GM12878 (cell line): ENCODE results near the gene CCDC197. TPM values are rescaled to one million over a fixed set of nuclear protein-coding genes. Genes with fewer than 3 reads are reported as not detected.

ENCODE experiments used
- ATAC-seq: fragments of 200-7000 bp; cut with Tn5 transposase; 3 replicates; pipeline ENCODE4 v1.9.1; 2020; ENCODE audit warnings: mild to moderate bottlenecking, moderate library complexity
- BruUV-seq: library from RNA; stranded (reverse); fragments of 400-500 nt; replicated peaks from 2 replicates; lab custom pipeline; 2021; lab: Mats Ljungman, UMichigan
- CTCF ChIA-PET: fragments of 300-600 bp; sonication (Branson Sonifier 250); formaldehyde crosslinking; extraction: SDS; loops from one replicate; lab custom pipeline; 2021; ENCODE audit warnings: inconsistent platforms; lab: Yijun Ruan, JAX
- POLR2A ChIA-PET: fragments of 350-600 bp; formaldehyde crosslinking; extraction: SDS; loops from one replicate; lab custom pipeline; 2021; ENCODE audit warnings: inconsistent platforms; lab: Charles Lee
- RAD21 ChIA-PET: fragments of 300-600 bp; sonication (Branson Sonifier 250); formaldehyde crosslinking; loops from one replicate; lab custom pipeline; 2023; ENCODE audit warnings: antibody characterized with exemption; ENCODE audit not compliant: unreplicated experiment; lab: Charles Lee
- SMC1A ChIA-PET: fragments of 300-600 bp; sonication (Branson Sonifier 250); formaldehyde crosslinking; loops from one replicate; lab custom pipeline; 2023; ENCODE audit not compliant: unreplicated experiment, uncharacterized antibody; lab: Charles Lee
- DNase-seq: peaks from one replicate; pipeline ENCODE4 v3.0.0-alpha.2; 2011; ENCODE audit warnings: low read depth, low spot score
- FAIRE-seq: peaks from 3 replicates; lab custom pipeline; 2011; peaks lifted over from hg19 to GRCh38; lab: Jason Lieb, UNC
- H2AFZ ChIP-seq: 2 replicates; pipeline ENCODE4 v1.6.0; 2011; ENCODE audit warnings: low read depth, low read length, control low read depth; ENCODE audit not compliant: control insufficient read depth
- H3K27ac ChIP-seq: 2 replicates; pipeline ENCODE4 v1.5.1; 2011; ENCODE audit warnings: control low read depth; ENCODE audit not compliant: control insufficient read depth, insufficient read depth
- H3K27me3 ChIP-seq, 2 experiments: replicated peaks in 1 of 2; 2 replicates each; pipeline versions ENCODE4 v1.6.0 to v1.6.1; 2011; ENCODE audit warnings: low read length in 1 of 2; ENCODE audit not compliant: control insufficient read depth in 2 of 2, insufficient read depth in 2 of 2
- H3K36me3 ChIP-seq, 2 experiments: 2 replicates each; pipeline ENCODE4 v1.5.1; 2011; ENCODE audit warnings: low read length in 1 of 2; ENCODE audit not compliant: control insufficient read depth in 2 of 2, insufficient read depth in 2 of 2
- H3K4me1 ChIP-seq: 2 replicates; pipeline ENCODE4 v1.6.1; 2011; ENCODE audit warnings: mild to moderate bottlenecking, low read length, moderate library complexity, mixed read lengths; ENCODE audit not compliant: control insufficient read depth, insufficient read depth
- H3K4me2 ChIP-seq: 2 replicates; pipeline ENCODE4 v1.6.0; 2011; ENCODE audit warnings: control low read depth; ENCODE audit not compliant: control insufficient read depth, insufficient read depth
- H3K4me3 ChIP-seq: fragments of 200-600 bp; sonication (generic); 2 replicates; pipeline ENCODE4 v1.5.1; 2016
- H3K79me2 ChIP-seq: 2 replicates; pipeline ENCODE4 v1.6.0; 2011; ENCODE audit warnings: low read length; ENCODE audit not compliant: control insufficient read depth, insufficient read depth
- H3K9ac ChIP-seq: 2 replicates; pipeline ENCODE4 v1.8.0; 2011; ENCODE audit warnings: low read length, control low read depth, mixed read lengths; ENCODE audit not compliant: control insufficient read depth, insufficient read depth
- H3K9me3 ChIP-seq: replicated peaks from 3 replicates; pipeline ENCODE4 v1.5.1; 2011; ENCODE audit warnings: mild to moderate bottlenecking, low read length; ENCODE audit not compliant: control insufficient read depth, insufficient read depth
- H4K20me1 ChIP-seq: 2 replicates; pipeline ENCODE4 v1.6.0; 2011; ENCODE audit not compliant: control insufficient read depth, insufficient read depth
- ESRRA ChIP-seq: IDR thresholded peaks from 2 replicates; pipeline ENCODE4 v1.6.1; 2012; ENCODE audit warnings: mild to moderate bottlenecking, low read length, improper control_type of control experiment
- IRF4 ChIP-seq: IDR thresholded peaks from 2 replicates; pipeline ENCODE4 v1.6.1; 2011; ENCODE audit warnings: low read depth, low read length
- JUND ChIP-seq: IDR thresholded peaks from 2 replicates; pipeline ENCODE4 v1.6.1; 2012; ENCODE audit warnings: low read depth, mild to moderate bottlenecking, low read length, improper control_type of control experiment, moderate library complexity
- KDM1A ChIP-seq: fragments of 200-600 bp; sonication (generic); IDR thresholded peaks from 2 replicates; pipeline ENCODE4 v1.6.1; 2016; ENCODE audit warnings: borderline replicate concordance
- NFYA ChIP-seq: IDR thresholded peaks from 2 replicates; pipeline ENCODE4 v1.6.1; 2011; ENCODE audit warnings: low read depth, mild to moderate bottlenecking, low read length, improper control_type of control experiment, borderline replicate concordance
- NFYB ChIP-seq: IDR thresholded peaks from 2 replicates; pipeline ENCODE4 v1.6.1; 2011; ENCODE audit warnings: low read depth, mild to moderate bottlenecking, low read length, improper control_type of control experiment, moderate library complexity; ENCODE audit not compliant: insufficient read depth
- POLR2A ChIP-seq: IDR thresholded peaks from 2 replicates; pipeline ENCODE4 v1.6.1; 2011; ENCODE audit warnings: low read depth, mild to moderate bottlenecking, low read length
- TCF7 ChIP-seq: IDR thresholded peaks from 2 replicates; pipeline ENCODE4 v1.6.1; 2014; ENCODE audit warnings: antibody characterized with exemption, borderline replicate concordance
- WRNIP1 ChIP-seq: IDR thresholded peaks from 2 replicates; pipeline ENCODE4 v1.6.1; 2011; ENCODE audit warnings: low read depth, low read length, improper control_type of control experiment, borderline replicate concordance
- WGBS: methylation state at CpG from one replicate; pipeline ENCODE4 v1.1.6; 2016; ENCODE audit warnings: low lambda C conversion rate; ENCODE audit not compliant: insufficient replicate concordance, insufficient coverage; ENCODE audit errors: missing lambda C conversion rate; 5-methylcytosine and 5-hydroxymethylcytosine counted together
- in situ Hi-C: fragments of 300-500 bp; cut with MboI; formaldehyde crosslinking; loops from 9 replicates; pipeline ENCODE4 v1.14.3; 2018; ENCODE audit warnings: mixed read lengths
- intact Hi-C: fragments of 100-400 bp; cut with micrococcal nuclease; formaldehyde crosslinking; loops from one replicate; pipeline ENCODE4 v1.14.2; 2022; ENCODE audit not compliant: unreplicated experiment
- polyA plus RNA-seq, 11 experiments: library from polyadenylated mRNA; depleted of rRNA in 4 of 11; unstranded in 6 of 11; stranded (reverse) in 5 of 11; fragments of >200 nt; fragmentation: Nextera tagmentation in 4 of 11; fragmentation: Illumina TruSeq in 1 of 11; extraction: Ambion mirVana in 4 of 11; extraction: Trizol in 1 of 11; gene quantifications; 1 replicate in 1 of 11; 2 replicates in 10 of 11; pipeline versions ENCODE4 v1.2.1 to v1.2.3, GENCODE V29; 2011 to 2016; ENCODE audit warnings: inconsistent platforms in 2 of 11, missing spikeins in 2 of 11, low read depth in 1 of 11
- total RNA-seq, 4 experiments: library from RNA; depleted of rRNA in 3 of 4; stranded (reverse); fragments of >200 nt in 3 of 4; fragmentation: Illumina TruSeq in 1 of 4; extraction: Trizol in 1 of 4; gene quantifications; 2 replicates each; pipeline versions ENCODE4 v1.2.1 to v1.2.3, GENCODE V29; 2013 to 2021

CCDC197 gene
- total and polyA plus RNA-seq, 10 of the 15 experiments (the other 5 are each of a cell fraction or from before 2014, with no cell fraction given) = 0.12 TPM; not detected in 9

- TF ChIP-seq JUND (no peak), WRNIP1 (no peak), ESRRA (no peak), KDM1A (no peak), IRF4 (no peak), NFYA (no peak), NFYB (no peak)
Measured at GRCh38 chr14:94045101-94045500, 48.0 kb downstream of the CCDC197 start (continued).

- DNase-seq (no peak), FAIRE-seq (no peak)
- Histone ChIP-seq H3K4me1 (no peaks in the 10 kb centered on the region), H3K27me3 (no peaks in the 10 kb centered on the region), H3K4me2 (no peak overlapping the region), H3K27ac (no peak overlapping the region)
- POLR2A ChIA-PET = no interaction called here
- intact Hi-C loops = no loop called here
- TF ChIP-seq POLR2A = 0 out of 2 replicates have a peak, but pooled peaks have one; percentile 33
- TF ChIP-seq TCF7 = no peak
- TF ChIP-seq, all 136 proteins: peak for 1
- ATAC-seq = no peak
- 93% methylated on average over 19 of the region's 19 CpGs for WGBS
- Histone ChIP-seq H3K36me3 (peaks cover 18 to 22% of the 10 kb centered on the region in 2 experiments; a peak in 3 of 4 replicates), H3K9me3 (no peaks in the 10 kb centered on the region), H4K20me1 (no peaks in the 10 kb centered on the region), H3K4me3 (no peak overlapping the region), H2AFZ (no peak overlapping the region), H3K9ac (no peak overlapping the region), H3K79me2 (no peaks in the 10 kb centered on the region)
- RAD21 ChIA-PET = interaction anchor here (0.7 to 2.6 kb wide), 2 partner anchors 35 to 91 kb away, joined by 3 to 6 read pairs; no protein-coding TSS in a partner anchor
- SMC1A ChIA-PET = interaction anchor here (1.4 kb wide), 1 partner anchor 11 kb away, joined by 4 read pairs; no protein-coding TSS in a partner anchor
- in situ Hi-C loops = no loop called here
- CTCF ChIA-PET = interaction anchor here (1.0 to 1.7 kb wide), 3 partner anchors 9 to 86 kb away, joined by 3 to 4 read pairs (median 3); no protein-coding TSS in a partner anchor
- no TSS peak for BruUV-seq
Measured at GRCh38 chr14:94045563-94046345, 48.7 kb downstream of the CCDC197 start.
